Uterus (tissue), 4 donors: ENCODE results near the gene DPP10. TPM values are rescaled to one million over a fixed set of nuclear protein-coding genes. Genes with fewer than 3 reads are reported as not detected.

ENCODE experiments used
- DNase-seq, 2 donors: peaks; one replicate each; pipeline ENCODE4 v3.0.0-alpha.2; 2019 to 2020
- H3K27ac ChIP-seq, 2 donors: fragments of 200-600 bp; sonication (generic); 1 replicate in 1 of 2; 2 replicates in 1 of 2; pipeline ENCODE4 v1.5.1; 2016 to 2018
- H3K27me3 ChIP-seq, 2 donors: fragments of 200-600 bp; sonication (generic); one replicate each; pipeline ENCODE4 v1.5.1; 2018 to 2019; ENCODE audit warnings: control low read depth in 1 of 2
- H3K36me3 ChIP-seq, 2 donors: fragments of 200-600 bp; sonication (generic); one replicate each; pipeline ENCODE4 v1.5.1; 2019; ENCODE audit warnings: control low read depth in 1 of 2
- H3K4me1 ChIP-seq, 2 donors: fragments of 200-600 bp; sonication (generic); one replicate each; pipeline ENCODE4 v1.5.1; 2018 to 2019; ENCODE audit warnings: control low read depth in 1 of 2
- H3K4me3 ChIP-seq, 2 donors: fragments of 200-600 bp; sonication (generic); 1 replicate in 1 of 2; 2 replicates in 1 of 2; pipeline ENCODE4 v1.5.1; 2018 to 2019; ENCODE audit warnings: mild to moderate bottlenecking in 1 of 2
- H3K9me3 ChIP-seq, 2 donors: fragments of 200-600 bp; sonication (generic); one replicate each; pipeline ENCODE4 v1.5.1; 2019; ENCODE audit warnings: control low read depth in 1 of 2
- POLR2A ChIP-seq, 2 donors: fragments of 450-650 bp; IDR thresholded peaks; one replicate each; pipeline ENCODE4 v1.6.1; 2016; ENCODE audit warnings: antibody characterized with exemption in 2 of 2, mild to moderate bottlenecking in 1 of 2, moderate library complexity in 1 of 2
- intact Hi-C: fragments of 100-400 bp; cut with DNase I; formaldehyde crosslinking; loops from one replicate; pipeline ENCODE4 v1.15.1; 2023; ENCODE audit warnings: low total_unique reads
- total RNA-seq, 4 donors: library from RNA; depleted of rRNA in 3 of 4; stranded (reverse); fragments of >200 nt in 3 of 4; gene quantifications; one replicate each; pipeline versions ENCODE4 v1.1.0 to v1.2.4, GENCODE V29; 2014 to 2023
- TF ChIP-seq, protein P1 (sequence below), 4 experiments: fragments of 200-600 bp in 2 of 4; fragments of 450-650 bp in 2 of 4; sonication (generic) in 2 of 4; IDR thresholded peaks; one replicate each; pipeline ENCODE4 v1.5.1; 2016 to 2019; ENCODE audit warnings: antibody characterized with exemption in 4 of 4, mild to moderate bottlenecking in 2 of 4, moderate library complexity in 1 of 4
- donor health status: DM: yes; HTN: yes; CAD: no.

The DPP10 gene
- total RNA-seq, 4 donors from 2014 or later = 33.0 TPM; not detected in 3

DNA sequence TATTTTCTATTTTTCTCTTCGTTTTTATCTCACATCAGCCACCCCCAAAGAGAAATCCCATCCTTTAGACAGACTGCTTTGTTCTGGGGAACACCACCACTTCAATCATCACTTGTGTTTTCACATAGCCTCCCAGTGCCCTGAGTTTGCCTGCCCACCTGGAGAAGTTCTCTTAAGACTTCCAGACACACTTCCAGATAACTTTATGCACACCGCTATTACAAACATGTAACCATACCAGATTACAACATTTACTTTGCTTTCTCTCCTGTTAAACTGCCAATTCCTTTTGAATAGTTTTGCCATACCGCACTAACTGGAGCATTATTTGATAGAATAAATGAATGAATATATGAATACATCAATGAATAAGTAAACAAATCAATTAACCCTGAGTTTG, 1353.6 kb downstream of the DPP10 start:
- no peaks in the 10 kb centered on the region for H3K4me1 ChIP-seq
- no peaks in the 10 kb centered on the region for H3K36me3 ChIP-seq
- H3K4me3 ChIP-seq = no peak overlapping the region
- DNase-seq = no peak
- no peaks in the 10 kb centered on the region for H3K27me3 ChIP-seq
- intact Hi-C loops = no loop called here
- H3K9me3 ChIP-seq = no peaks in the 10 kb centered on the region
- TF ChIP-seq POLR2A (IDR thresholded peaks at IDR 0.05) = no peak
- TF ChIP-seq, protein P1, sequence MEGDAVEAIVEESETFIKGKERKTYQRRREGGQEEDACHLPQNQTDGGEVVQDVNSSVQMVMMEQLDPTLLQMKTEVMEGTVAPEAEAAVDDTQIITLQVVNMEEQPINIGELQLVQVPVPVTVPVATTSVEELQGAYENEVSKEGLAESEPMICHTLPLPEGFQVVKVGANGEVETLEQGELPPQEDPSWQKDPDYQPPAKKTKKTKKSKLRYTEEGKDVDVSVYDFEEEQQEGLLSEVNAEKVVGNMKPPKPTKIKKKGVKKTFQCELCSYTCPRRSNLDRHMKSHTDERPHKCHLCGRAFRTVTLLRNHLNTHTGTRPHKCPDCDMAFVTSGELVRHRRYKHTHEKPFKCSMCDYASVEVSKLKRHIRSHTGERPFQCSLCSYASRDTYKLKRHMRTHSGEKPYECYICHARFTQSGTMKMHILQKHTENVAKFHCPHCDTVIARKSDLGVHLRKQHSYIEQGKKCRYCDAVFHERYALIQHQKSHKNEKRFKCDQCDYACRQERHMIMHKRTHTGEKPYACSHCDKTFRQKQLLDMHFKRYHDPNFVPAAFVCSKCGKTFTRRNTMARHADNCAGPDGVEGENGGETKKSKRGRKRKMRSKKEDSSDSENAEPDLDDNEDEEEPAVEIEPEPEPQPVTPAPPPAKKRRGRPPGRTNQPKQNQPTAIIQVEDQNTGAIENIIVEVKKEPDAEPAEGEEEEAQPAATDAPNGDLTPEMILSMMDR (IDR thresholded peaks at IDR 0.05) = no peak
- no peak overlapping the region for H3K27ac ChIP-seq

DNA sequence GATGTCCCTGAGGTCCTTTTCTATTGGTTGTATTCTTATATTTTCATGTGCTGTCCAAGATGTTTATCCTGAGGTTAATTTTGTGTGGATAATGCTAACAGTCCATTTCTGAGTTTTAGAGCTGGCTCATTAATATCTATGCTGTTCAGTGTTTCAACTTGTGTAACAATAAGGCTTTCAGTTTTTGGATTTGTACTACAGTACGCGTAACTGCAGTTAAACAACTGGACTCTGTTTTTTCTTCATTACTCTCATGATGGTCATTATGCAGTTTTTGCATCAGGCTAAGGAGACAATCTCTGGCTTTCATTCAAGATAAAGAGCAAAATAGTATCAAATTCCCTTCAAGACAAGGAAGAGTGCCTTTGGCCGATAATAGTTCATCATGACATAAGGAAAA, 1364.8 kb downstream of the DPP10 start:
- DNase-seq = no peak
- TF ChIP-seq, protein P1 (IDR thresholded peaks at IDR 0.05) = no peak
- no peak for TF ChIP-seq POLR2A (IDR thresholded peaks at IDR 0.05)
- Histone ChIP-seq H3K9me3 (no peaks in the 10 kb centered on the region), H3K4me1 (no peaks in the 10 kb centered on the region), H3K4me3 (no peak overlapping the region), H3K36me3 (no peaks in the 10 kb centered on the region), H3K27ac (no peak overlapping the region), H3K27me3 (no peaks in the 10 kb centered on the region)
- intact Hi-C loops = no loop called here

DNA sequence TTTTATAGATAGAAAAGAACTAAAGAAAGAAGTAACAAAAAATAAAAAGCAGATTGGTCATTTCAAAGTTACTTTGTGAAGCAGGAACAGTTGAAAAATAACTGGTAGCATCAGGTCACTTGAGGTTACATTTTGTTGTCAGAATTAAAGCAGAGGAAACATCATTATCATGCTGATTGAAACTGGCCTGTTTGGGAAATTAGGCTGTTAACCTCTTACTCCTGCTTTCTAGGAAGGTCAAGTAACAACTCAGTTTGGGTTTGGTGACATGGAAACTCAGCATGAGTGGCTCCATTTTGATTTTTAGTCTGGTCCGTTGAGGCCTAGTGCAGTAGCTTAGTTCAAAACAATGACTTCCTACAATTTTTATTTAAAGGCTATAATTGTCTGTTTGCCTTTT, 1383.5 kb downstream of the DPP10 start:
- no peaks in the 10 kb centered on the region for H3K4me1 ChIP-seq
- H3K27me3 ChIP-seq = no peaks in the 10 kb centered on the region
- no peaks in the 10 kb centered on the region for H3K36me3 ChIP-seq
- DNase-seq = no peak
- intact Hi-C loops = no loop called here
- H3K4me3 ChIP-seq = no peak overlapping the region
- TF ChIP-seq, protein P1 (IDR thresholded peaks at IDR 0.05) = no peak
- no peak for TF ChIP-seq POLR2A (IDR thresholded peaks at IDR 0.05)
- H3K27ac ChIP-seq = no peak overlapping the region
- H3K9me3 ChIP-seq = no peaks in the 10 kb centered on the region

DNA sequence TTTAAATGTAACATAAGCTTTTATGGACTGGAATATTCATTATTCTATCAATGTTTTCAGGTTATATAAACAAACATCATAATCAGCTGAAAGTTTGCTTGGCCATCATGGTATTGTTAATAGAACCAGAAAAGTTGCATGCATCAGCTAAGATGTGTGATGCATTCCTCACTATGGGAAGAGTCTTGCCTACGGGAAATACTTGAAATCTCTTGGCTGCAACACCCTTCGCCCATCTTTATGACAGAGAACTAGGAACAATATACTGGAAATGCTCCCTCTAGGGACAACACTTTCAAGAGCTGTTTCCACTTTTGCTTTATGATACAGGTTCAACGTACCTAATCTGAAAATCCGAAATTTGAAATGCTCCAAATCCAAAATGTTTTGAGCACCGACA, 1390.8 kb downstream of the DPP10 start:
- H3K27ac ChIP-seq = no peak overlapping the region
- intact Hi-C loops = no loop called here
- DNase-seq = no peak
- H3K4me1 ChIP-seq = no peaks in the 10 kb centered on the region
- no peaks in the 10 kb centered on the region for H3K36me3 ChIP-seq
- TF ChIP-seq POLR2A (IDR thresholded peaks at IDR 0.05) = no peak
- TF ChIP-seq, protein P1 (IDR thresholded peaks at IDR 0.05) = no peak
- H3K4me3 ChIP-seq = no peak overlapping the region
- H3K9me3 ChIP-seq = no peaks in the 10 kb centered on the region
- H3K27me3 ChIP-seq = no peaks in the 10 kb centered on the region

DNA sequence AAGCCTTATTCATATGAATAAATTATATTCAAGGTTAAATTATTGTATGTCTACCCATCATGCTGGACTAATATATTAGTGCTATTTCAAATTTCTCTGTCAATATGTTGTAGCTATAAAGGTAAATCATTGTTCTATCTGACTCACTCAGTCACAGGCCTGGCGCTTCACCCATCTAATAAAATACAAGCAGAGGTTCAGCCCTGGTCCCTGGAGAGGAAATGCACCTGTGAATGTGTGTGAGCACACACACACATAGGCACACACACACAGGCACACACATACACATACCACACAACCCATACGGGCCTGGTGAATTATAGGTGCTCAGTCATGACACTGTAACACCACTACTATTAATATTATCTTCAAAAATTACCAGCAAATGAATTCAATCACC, 1396.1 kb downstream of the DPP10 start:
- intact Hi-C loops = no loop called here
- no peak for DNase-seq
- TF ChIP-seq POLR2A (IDR thresholded peaks at IDR 0.05) = no peak
- TF ChIP-seq, protein P1 (IDR thresholded peaks at IDR 0.05) = no peak

More for the DNA sequence above, 1396.1 kb downstream of the DPP10 start:
- H3K27me3 ChIP-seq = no peaks in the 10 kb centered on the region
- H3K27ac ChIP-seq = no peak overlapping the region
- H3K36me3 ChIP-seq = no peaks in the 10 kb centered on the region
- no peaks in the 10 kb centered on the region for H3K9me3 ChIP-seq
- no peaks in the 10 kb centered on the region for H3K4me1 ChIP-seq
- no peak overlapping the region for H3K4me3 ChIP-seq
